GM19239 (cell line): ENCODE data around the gene MAEA.

Experiments used
- DNase-seq: peaks from one replicate; pipeline ENCODE4 v3.0.0; 2011; ENCODE audit warnings: low spot score; ENCODE audit not compliant: insufficient read length
- FAIRE-seq: peaks from 2 replicates; lab custom pipeline; 2011; peaks lifted over from hg19 to GRCh38; lab: Jason Lieb, UNC

The MAEA gene

DNA sequence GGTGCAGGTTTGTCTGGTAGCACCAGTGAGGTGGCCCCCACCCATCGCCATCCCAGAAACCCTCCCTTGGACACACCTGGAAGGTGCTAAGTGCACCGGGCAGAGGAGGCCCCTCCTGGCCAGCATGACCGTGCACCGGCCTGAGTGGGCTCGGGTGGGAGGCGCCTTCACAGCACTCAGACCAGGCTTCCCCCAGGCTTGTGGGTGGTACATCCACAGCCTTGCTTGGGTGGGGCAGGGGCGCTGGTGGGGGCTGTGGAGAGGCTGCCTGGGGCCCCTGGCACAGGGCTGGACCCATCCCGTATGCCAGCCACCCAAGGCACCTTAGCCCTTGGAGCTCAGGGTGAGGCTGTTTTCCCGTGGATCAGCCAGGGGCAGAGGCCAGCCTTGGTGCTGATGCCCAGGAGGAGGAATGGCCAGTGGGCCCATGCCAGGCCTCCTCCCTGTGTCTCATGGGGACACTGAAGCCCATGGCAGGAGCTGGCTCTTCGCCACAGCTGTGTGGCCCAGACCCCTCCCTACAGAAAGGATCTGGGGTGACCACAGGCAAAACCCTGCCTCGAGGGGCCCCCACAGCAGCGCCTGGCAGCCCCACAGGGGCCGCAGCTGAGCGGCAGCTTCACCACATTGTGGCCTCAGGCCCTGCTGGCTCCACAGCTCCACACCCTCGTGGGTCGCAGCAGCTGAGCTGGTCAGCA, 95.1 kb downstream of the MAEA start:
- DNase-seq, result no peak
- FAIRE-seq, result no peak

DNA sequence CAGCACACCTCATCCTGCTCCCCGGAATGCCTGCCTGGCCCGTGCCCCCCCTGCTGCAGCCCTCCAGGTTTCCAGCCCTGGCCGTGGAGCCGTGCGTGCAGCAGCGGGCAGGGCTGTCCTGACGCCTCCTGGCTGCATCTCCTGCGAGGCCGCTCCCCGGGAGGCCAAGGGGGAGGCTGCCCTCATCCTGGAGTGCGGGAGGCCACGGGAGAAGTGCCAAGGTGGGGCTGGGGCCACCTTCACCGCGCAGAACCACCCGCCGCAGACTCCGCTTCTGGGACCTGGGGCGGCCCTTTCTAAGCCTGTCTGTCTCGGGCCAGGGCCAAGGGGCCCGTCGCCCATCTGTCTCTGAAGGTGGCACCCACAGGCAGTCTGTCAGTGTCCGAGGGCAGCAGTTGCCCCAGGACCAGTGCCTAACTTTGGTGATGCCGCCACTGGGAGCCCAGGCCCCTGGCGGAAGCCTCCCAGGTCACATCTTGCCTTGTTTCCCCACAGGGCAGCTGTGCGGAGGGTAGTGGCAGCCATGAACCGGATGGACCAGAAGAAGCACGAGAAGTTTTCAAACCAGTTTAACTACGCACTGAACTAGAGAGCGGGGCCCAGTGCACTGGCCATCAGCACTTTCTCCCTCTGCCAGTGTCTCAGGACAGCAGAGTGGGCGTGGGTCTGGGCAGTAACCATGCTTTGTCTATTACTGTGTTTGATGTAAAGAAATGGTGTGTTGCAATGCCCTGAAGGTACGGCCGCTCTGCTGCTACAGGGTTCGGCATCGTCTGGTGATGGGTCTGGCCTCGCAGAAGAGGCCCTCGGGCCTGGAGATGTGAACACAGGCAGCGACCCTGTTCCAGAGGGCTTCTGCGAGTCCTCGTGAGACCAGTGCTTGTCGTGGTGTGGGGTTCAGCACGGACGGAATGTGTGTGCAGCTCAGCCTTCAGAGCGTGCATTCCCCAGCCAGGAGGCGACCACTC, 96.0 kb downstream of the MAEA start:
- FAIRE-seq (no peak), DNase-seq (no peak)
